GM19238 (cell line): Measurements from ENCODE around the gene IGHMBP2.

ENCODE experiments used
- DNase-seq: peaks from one replicate; pipeline ENCODE4 v3.0.0; 2011; ENCODE audit warnings: low spot score; ENCODE audit not compliant: insufficient read length

Gene IGHMBP2

GRCh38 chr11:68927280-68928135 is 23.8 kb downstream of the IGHMBP2 start:
- peak; percentile 27 for DNase-seq

- DNase-seq: no peak
Measured at GRCh38 chr11:68928136-68928880, 24.6 kb downstream of the IGHMBP2 start.

GRCh38 chr11:68929135-68929534 is 25.4 kb downstream of the IGHMBP2 start:
- no peak for DNase-seq

GRCh38 chr11:68929706-68930570 is 26.2 kb downstream of the IGHMBP2 start:
- no peak for DNase-seq

GRCh38 chr11:68930991-68931855 is 27.5 kb downstream of the IGHMBP2 start:
- DNase-seq: no peak

- no peak for DNase-seq
Measured at GRCh38 chr11:68931911-68932310, 28.2 kb downstream of the IGHMBP2 start.

DNA sequence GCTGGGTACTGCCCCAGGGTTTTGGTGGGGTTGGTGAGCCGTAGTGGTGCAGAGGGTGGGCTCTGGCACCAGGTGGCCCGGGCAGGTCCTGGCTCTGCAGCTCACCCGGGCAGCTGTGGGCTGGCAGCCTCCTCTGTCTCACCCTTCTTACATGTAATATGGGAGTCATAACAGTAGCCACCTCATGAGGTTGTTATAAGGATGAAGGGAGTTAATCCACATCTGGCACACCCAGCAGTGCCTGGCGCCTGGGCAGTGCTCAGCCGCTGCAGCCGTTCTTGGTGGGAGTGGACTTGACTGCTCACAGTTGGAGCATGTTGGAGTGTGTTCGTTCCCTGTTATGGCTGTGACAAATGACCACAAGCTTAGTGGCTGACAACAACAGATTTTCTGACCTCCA is 28.7 kb downstream of the IGHMBP2 start:
- no peak for DNase-seq

- DNase-seq: no peak
Measured at GRCh38 chr11:68932933-68933577, 29.4 kb downstream of the IGHMBP2 start.

DNA sequence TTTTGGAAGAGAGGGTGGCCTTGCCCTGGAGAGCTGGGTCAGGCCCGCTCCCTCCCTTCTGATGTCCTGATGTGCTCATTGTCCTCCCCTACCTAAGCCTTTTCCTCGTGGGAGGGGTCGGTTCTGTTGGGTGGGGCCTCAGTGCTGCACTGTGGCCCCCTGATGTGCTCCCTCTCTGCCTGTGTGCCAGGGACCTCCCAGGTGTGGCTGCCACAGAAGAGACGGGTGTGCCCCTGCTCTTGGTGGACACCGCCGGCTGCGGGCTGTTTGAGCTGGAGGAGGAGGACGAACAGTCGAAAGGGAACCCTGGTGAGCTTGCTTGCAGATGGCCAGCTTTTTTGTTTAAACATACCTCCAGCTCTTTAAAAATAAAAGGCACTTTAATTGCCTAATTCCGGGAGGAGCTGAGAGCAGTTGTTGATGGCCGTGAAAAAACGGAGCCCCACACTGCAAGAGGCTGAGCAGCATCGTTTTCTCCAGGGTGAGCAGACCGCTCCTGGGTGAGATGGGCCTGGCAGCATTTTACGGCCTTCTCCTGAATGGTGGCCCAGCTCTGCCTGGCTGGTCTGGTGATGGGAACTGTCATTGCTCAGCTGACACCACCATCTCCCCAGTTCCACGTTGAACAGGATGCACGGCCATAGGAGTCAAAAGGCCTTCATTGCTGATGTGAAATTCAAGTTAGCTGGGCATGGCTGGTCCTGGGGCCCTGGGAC is 30.1 kb downstream of the IGHMBP2 start:
- DNase-seq: no peak

GRCh38 chr11:68934321-68934645 is 30.6 kb downstream of the IGHMBP2 start:
- DNase-seq: no peak

DNA sequence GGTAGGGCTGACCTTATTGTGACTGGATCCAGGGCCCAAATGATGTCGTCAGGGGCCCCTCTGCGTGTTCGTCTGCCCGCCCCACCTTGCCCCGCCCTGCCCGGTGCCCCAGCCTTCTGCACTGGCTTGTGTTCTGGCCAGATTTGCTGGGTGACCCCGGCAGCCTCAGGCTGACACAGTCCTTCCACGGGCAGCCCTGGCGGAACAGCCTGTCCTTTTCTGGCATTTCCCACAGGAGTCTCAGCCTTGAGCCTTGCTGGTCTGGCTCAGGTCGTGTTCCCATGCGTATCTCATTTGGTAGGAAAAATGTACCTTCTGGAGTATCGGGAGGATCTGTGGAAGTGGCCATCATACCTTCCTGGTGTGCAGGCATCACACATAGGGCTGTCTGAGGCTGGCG is 31.0 kb downstream of the IGHMBP2 start:
- DNase-seq: no peak

DNA sequence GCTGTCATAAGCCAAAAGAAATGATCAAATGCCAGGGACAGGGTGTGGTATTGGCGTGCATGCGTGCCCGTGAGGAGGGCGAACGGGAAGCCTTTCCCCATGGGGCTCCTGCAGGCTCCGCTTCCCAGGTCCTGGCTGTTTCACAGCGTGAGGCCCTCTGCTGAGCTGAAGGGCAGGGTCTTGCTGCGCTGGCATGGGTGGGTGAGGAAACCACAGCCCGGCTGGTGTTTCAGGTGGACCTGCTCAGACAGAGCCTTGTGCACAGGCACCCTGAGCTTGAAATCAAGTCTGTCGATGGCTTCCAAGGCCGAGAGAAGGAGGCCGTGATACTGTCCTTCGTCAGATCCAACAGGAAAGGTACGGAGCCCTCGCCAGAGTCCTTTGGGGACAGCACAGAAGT is 31.4 kb downstream of the IGHMBP2 start:
- no peak for DNase-seq

DNA sequence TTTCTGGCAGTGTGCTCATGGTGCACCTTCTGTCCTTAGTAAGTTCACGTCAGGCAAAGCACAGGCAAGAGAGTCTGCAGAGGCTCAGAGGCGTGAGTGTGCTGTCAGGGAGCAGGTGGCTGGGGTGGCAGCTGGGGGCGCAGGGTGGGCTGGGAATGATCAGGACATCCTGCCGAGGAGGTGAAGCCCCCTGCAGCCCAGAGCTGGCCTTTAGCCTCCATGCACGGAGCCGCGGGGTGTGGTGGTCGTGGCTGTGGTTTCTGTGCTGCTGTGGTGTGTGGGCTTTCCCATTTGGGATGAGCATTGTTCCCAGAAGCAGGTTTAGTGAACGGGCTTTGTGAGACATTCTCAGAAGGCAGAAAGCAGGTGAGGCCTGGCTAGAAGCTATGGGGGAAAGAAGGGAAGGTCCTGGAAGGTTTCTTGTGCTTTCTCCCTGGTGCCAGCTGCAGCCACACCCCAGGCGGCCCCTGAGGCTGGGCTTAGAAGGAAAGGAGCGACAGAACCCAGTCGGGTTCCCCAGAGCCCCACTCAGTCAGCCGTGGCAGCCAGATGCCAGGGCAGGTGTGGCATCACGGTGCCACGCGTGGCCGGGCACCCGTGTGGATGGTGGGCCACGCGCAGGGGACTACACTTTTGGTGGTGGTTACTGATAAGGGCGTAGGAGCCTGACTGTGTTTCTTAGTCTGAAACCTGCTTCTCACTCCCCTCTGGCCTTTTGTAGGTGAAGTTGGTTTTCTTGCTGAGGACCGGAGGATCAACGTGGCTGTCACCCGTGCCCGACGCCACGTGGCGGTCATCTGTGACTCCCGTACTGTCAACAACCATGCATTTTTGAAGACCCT is 32.0 kb downstream of the IGHMBP2 start:
- DNase-seq: no peak

- no peak for DNase-seq
Measured at GRCh38 chr11:68936358-68936636, 32.6 kb downstream of the IGHMBP2 start.

DNA sequence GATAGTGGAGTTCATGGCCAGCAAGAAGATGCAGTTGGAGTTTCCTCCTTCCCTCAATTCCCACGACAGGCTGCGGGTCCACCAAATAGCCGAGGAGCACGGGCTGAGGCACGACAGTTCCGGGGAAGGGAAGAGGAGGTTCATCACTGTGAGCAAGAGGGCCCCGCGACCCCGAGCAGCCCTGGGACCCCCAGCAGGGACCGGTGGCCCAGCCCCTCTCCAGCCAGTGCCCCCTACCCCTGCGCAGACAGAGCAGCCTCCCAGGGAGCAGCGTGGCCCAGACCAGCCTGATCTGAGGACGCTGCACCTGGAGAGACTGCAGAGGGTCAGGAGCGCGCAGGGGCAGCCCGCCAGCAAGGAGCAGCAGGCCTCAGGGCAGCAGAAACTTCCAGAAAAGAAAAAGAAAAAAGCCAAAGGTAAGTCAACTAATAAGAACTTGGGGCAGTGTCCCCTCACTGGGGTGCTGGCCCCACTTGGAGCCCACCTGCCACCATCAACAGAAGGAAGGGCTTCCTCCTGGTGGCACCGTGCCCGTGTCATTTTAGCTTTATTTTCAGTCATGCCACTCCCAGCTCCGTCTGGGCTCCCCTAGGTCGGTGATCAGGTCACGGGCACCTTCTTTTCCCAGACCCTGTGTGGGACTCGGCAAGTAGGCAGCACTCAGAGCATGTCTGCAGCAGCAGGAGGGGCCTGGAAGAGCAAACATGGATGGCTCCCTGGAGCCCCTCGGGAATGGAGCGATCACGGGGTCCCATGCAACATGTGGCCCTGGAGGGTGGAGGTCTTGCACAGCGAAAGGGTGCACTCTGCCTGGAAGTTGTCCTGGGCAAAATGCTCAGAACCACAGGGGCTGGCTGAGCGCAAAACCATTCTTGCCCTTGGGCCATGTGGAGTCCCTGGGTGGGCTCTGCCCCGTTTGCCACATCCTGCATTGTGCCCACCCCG is 33.3 kb downstream of the IGHMBP2 start:
- DNase-seq: no peak

- no peak for DNase-seq
Measured at GRCh38 chr11:68938088-68938487, 34.4 kb downstream of the IGHMBP2 start.

DNA sequence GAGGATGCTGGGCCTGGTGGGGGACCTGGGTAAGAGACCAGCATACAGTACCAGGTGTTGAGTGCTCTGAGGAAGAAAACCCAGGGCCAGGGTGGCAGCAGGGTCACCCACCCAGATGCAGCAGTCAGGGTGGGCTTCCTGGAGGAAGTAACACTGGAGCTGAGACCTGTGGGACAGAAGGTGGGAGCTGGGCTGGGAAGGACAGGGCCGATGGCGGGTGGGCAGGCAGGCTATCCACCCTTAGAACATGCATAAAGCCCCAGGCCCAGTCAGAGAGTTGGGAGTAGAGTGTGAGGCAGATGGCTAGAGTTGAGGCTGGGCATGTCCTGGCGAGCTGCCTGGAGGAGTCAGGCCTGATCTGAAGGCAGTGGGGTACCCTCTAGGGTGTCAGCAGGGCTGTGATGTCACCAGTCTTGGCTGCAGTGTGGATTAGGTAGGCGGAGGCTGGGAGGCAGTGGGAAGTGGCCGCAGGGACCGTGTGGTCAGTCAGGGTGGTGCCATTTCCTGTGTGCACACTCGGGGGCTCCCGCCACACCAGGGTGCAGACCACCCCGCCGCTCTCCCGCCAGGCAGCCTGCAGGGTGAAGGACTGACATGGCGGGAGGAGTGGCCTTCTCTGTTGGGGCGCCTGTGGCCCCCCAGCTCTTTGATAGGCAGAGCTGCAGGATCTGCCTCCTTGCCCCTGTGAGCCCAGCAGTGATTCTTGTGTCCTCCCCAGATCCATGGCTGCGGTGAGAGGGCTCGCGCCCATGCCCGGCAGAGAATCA is 35.3 kb downstream of the IGHMBP2 start:
- no peak for DNase-seq
